GM06990 (cell line): ENCODE results near the gene ACKR1.
A peak's percentile ranks its signal among the peaks of the same experiment; 100 is the strongest.

Source experiments
- DNase-seq: peaks from one replicate; pipeline ENCODE4 v3.0.0-alpha.2; 2011; ENCODE audit not compliant: insufficient read length; ENCODE audit errors: extremely low read depth
- H3K27me3 ChIP-seq: replicated peaks from 2 replicates; pipeline ENCODE4 v1.6.0; 2011; ENCODE audit warnings: low read length; ENCODE audit not compliant: control insufficient read depth, insufficient read depth
- H3K36me3 ChIP-seq: 2 replicates; pipeline ENCODE4 v1.5.1; 2011; ENCODE audit warnings: low read length; ENCODE audit not compliant: control insufficient read depth, insufficient read depth
- H3K4me3 ChIP-seq: replicated peaks from 2 replicates; pipeline ENCODE4 v1.5.1; 2011; ENCODE audit warnings: low read depth, mild to moderate bottlenecking, control low read depth, low read length
- TF ChIP-seq, protein P1 (sequence below): IDR thresholded peaks from 2 replicates; pipeline ENCODE4 v1.5.1; 2011; ENCODE audit warnings: low read length, control low read depth, mild to moderate bottlenecking, inconsistent platforms; ENCODE audit not compliant: insufficient read depth, poor library complexity, severe bottlenecking

Gene ACKR1

DNA sequence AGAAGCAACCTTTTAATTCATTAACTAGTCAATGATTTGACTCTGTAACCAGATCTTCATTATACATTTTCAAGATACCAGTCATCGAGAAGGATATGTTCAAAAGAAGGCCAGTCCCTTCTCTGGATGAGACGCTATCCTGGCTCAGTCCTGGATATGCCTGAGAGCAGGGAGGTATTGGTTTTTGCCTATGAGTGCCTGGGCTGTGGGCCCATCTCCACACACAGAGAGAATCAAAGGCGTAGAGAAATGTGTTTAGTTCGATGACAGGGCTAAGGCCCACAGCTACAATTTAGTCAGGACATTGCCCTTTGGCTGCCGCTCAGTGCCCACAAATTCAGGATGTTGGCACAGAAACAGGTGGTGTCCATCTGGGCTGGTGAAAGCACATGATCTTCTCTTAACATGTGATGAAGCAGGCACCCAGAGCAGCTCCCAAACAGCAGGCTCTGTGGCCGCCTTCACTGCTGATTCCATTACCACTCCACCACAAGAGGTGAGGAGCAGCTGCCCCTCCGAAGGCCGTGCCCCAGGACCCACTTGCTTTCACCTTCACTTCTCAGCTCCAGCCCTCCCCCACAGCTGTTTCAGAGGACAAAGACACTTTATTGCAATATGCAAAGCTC, 24.7 kb downstream of the ACKR1 start:
- no peak for DNase-seq
- H3K27me3 ChIP-seq: no peaks in the 10 kb centered on the region
- no peaks in the 10 kb centered on the region for H3K36me3 ChIP-seq
- H3K4me3 ChIP-seq: no peak overlapping the region
- TF ChIP-seq, protein P1, sequence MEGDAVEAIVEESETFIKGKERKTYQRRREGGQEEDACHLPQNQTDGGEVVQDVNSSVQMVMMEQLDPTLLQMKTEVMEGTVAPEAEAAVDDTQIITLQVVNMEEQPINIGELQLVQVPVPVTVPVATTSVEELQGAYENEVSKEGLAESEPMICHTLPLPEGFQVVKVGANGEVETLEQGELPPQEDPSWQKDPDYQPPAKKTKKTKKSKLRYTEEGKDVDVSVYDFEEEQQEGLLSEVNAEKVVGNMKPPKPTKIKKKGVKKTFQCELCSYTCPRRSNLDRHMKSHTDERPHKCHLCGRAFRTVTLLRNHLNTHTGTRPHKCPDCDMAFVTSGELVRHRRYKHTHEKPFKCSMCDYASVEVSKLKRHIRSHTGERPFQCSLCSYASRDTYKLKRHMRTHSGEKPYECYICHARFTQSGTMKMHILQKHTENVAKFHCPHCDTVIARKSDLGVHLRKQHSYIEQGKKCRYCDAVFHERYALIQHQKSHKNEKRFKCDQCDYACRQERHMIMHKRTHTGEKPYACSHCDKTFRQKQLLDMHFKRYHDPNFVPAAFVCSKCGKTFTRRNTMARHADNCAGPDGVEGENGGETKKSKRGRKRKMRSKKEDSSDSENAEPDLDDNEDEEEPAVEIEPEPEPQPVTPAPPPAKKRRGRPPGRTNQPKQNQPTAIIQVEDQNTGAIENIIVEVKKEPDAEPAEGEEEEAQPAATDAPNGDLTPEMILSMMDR: no peak

DNA sequence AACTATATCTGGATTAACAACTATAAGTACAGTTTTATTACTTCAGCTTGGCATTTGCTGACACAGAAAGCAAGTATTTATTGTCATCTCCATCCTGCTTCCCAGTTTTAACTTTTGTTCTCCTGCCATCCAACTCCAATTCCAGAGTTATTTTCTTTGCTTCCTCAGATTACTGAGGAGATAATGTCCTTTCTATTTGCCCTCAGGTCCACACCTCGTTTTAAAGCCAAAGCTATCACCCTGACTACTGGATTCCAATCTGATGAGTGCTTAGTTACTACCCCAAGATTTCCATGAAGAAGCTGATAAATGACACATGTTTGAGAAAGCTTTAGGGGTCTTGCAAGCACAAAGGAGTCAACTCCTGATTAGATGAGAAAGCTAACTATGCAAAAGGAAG, 25.2 kb downstream of the ACKR1 start:
- H3K4me3 ChIP-seq: no peak overlapping the region
- H3K27me3 ChIP-seq: no peaks in the 10 kb centered on the region
- no peaks in the 10 kb centered on the region for H3K36me3 ChIP-seq
- TF ChIP-seq, protein P1: no peak
- DNase-seq: no peak

DNA sequence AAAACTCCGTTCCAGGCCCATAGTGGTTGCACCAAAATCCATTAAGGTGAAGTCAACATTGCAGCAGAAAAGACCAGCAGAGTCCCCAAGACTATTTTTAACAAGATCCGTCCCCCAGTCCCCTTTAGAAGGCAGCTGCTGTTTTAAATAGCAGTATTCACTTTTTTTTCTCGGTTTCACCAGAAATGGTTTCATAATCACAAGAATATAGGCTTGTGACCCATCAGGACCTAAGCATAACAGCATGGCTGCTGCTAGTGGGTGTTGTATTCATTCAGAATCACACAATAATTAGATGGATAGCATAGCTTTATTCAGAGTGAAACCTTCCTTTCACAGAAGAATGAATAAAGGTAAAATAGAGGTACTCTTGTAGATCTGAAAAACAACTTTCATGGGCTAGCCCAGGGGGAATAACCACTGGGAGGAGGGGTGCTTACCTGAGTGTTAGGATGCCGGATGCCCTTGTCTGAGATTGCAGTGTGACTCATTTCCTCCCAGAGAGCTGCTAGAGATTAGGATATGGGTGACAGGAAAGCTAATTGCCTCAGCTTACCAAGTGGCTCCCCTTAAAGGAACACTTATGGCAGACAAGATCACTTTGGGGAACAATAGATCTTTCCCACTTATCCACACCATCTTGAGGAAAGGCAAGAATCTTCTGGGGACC, 35.0 kb downstream of the ACKR1 start:
- DNase-seq: peak; percentile 59
- TF ChIP-seq, protein P1: no peak
- H3K36me3 ChIP-seq: no peaks in the 10 kb centered on the region
- no peaks in the 10 kb centered on the region for H3K27me3 ChIP-seq
- H3K4me3 ChIP-seq: peak overlapping the region; percentile 26

DNA sequence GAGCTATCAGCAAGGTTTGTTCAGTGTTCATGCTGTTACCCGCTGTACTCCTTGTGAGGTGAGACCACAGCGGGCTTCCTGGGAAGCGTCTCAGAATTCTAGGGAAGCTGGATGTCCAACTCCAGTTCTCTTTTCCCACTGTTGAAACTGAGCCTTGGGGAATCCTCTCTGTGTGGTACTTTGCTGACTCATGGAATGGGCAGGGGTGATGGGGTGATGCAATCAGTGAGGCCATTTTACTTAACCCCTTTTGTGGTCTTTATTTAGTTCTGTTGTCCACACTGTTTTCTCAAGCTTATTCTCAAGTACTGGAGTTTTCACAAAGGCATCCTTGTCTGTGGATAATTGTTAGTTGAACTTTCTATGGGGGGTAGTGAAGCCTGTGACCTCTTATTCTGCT, 42.6 kb downstream of the ACKR1 start:
- TF ChIP-seq, protein P1: no peak
- Histone ChIP-seq H3K27me3 (no peaks in the 10 kb centered on the region; the same call in 1 of the 2 replicates), H3K36me3 (no peaks in the 10 kb centered on the region), H3K4me3 (no peak overlapping the region)
- no peak for DNase-seq

DNA sequence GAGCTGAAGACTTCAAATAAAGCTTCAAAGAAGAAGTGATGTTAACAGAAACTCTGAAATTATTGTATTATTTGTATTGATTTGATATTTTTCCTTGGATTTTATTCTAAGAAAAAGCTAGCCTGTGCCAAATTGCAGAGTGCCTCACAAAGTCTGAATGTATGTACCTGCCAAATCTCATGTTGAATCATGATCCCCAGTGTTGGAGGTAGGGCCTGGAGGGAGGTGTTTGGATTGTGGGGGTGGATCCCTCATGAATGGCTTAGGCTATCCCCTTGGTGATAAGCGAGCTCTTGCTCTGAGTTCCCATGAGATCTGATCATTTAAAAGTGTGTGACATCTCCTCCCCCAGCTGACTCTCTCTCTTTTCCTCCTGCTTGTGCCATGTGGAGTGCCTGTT, 43.6 kb downstream of the ACKR1 start:
- TF ChIP-seq, protein P1: no peak
- Histone ChIP-seq H3K27me3 (no peaks in the 10 kb centered on the region; the same call in 1 of the 2 replicates), H3K4me3 (no peak overlapping the region), H3K36me3 (no peaks in the 10 kb centered on the region)
- no peak for DNase-seq
